Glutamatergic neuron (in vitro differentiated cells): ENCODE measurements around the gene MAP3K21. TPM values are rescaled to one million over a fixed set of nuclear protein-coding genes. Genes with fewer than 3 reads are reported as not detected.

Experiments
- DNase-seq: peaks from one replicate; pipeline ENCODE4 v3.0.0; 2022
- H3K27ac Mint-ChIP-seq: one replicate; pipeline ENCODE4 v1.8.0; 2020; ENCODE audit warnings: mild to moderate bottlenecking, mixed read lengths, inconsistent platforms; ENCODE audit not compliant: unreplicated experiment
- H3K27me3 Mint-ChIP-seq: one replicate; pipeline ENCODE4 v1.8.0; 2020; ENCODE audit warnings: mild to moderate bottlenecking, moderate library complexity, mixed read lengths, inconsistent platforms; ENCODE audit not compliant: unreplicated experiment
- H3K36me3 Mint-ChIP-seq: one replicate; pipeline ENCODE4 v1.8.0; 2020; ENCODE audit warnings: mild to moderate bottlenecking, mixed read lengths, inconsistent platforms; ENCODE audit not compliant: unreplicated experiment
- H3K4me1 Mint-ChIP-seq: one replicate; pipeline ENCODE4 v1.8.0; 2020; ENCODE audit warnings: mild to moderate bottlenecking, low read depth, mixed read lengths, inconsistent platforms; ENCODE audit not compliant: unreplicated experiment
- H3K4me3 Mint-ChIP-seq: one replicate; pipeline ENCODE4 v1.8.0; 2020; ENCODE audit warnings: mild to moderate bottlenecking, mixed read lengths, inconsistent platforms; ENCODE audit not compliant: unreplicated experiment
- H3K9me3 Mint-ChIP-seq: one replicate; pipeline ENCODE4 v1.8.0; 2020; ENCODE audit warnings: mild to moderate bottlenecking, moderate library complexity, mixed read lengths, inconsistent platforms; ENCODE audit not compliant: unreplicated experiment
- total RNA-seq: library from RNA; stranded (reverse); fragmentation: NEBNext Ultra II Directional; extraction: Animal tissue kit (Norgen Biotek cat#: 25700); gene quantifications from one replicate; pipeline ENCODE4 v1.2.1, GENCODE V29; 2021; ENCODE audit not compliant: unreplicated experiment
- TF ChIP-seq, protein P1 (sequence below): fragments of 200-600 bp; sonication (generic); IDR thresholded peaks from one replicate; pipeline ENCODE4 v1.5.0; 2021; ENCODE audit not compliant: partially characterized antibody, unreplicated experiment

The MAP3K21 gene
- total RNA-seq, 1 donor from 2014 or later, result 0.25 TPM

GRCh38 chr1:233361876-233362275, 34.4 kb downstream of the MAP3K21 start:
- Mint-ChIP-seq H3K4me3 (no peak overlapping the region), H3K4me1 (peaks cover 5% of the 10 kb centered on the region), H3K27me3 (no peaks in the 10 kb centered on the region), H3K27ac (no peak overlapping the region), H3K9me3 (no peaks in the 10 kb centered on the region), H3K36me3 (no peaks in the 10 kb centered on the region)
- TF ChIP-seq, protein P1, sequence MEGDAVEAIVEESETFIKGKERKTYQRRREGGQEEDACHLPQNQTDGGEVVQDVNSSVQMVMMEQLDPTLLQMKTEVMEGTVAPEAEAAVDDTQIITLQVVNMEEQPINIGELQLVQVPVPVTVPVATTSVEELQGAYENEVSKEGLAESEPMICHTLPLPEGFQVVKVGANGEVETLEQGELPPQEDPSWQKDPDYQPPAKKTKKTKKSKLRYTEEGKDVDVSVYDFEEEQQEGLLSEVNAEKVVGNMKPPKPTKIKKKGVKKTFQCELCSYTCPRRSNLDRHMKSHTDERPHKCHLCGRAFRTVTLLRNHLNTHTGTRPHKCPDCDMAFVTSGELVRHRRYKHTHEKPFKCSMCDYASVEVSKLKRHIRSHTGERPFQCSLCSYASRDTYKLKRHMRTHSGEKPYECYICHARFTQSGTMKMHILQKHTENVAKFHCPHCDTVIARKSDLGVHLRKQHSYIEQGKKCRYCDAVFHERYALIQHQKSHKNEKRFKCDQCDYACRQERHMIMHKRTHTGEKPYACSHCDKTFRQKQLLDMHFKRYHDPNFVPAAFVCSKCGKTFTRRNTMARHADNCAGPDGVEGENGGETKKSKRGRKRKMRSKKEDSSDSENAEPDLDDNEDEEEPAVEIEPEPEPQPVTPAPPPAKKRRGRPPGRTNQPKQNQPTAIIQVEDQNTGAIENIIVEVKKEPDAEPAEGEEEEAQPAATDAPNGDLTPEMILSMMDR, result no peak
- DNase-seq, result no peak

GRCh38 chr1:233362743-233363142, 35.2 kb downstream of the MAP3K21 start:
- DNase-seq, result no peak
- Mint-ChIP-seq H3K9me3 (no peaks in the 10 kb centered on the region), H3K4me3 (no peak overlapping the region), H3K27me3 (no peaks in the 10 kb centered on the region), H3K27ac (no peak overlapping the region), H3K4me1 (peaks cover 5% of the 10 kb centered on the region), H3K36me3 (no peaks in the 10 kb centered on the region)
- TF ChIP-seq, protein P1, result no peak

DNA sequence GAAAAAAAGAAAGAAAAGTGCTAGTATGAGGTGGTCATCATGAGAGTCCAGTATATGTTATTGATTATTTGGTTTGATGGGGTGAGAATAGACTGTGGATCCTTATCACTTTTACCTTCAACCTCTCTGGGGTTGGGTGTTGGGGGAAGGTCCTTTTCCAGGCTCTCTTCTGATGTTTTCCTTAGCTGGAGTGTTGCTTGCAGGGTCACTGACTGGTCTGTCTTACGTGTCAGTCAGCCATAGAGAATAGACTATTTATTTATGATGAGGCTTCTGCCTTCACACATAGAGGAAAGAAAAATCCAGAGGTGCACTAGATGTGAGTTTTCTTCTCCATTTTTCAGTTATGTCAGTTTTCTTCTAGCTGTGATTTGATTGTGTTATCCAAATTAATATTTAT, 36.5 kb downstream of the MAP3K21 start:
- TF ChIP-seq, protein P1, result no peak
- H3K36me3 Mint-ChIP-seq, result no peaks in the 10 kb centered on the region
- H3K9me3 Mint-ChIP-seq, result no peaks in the 10 kb centered on the region
- no peak for DNase-seq
- H3K27me3 Mint-ChIP-seq, result no peaks in the 10 kb centered on the region
- no peak overlapping the region for H3K27ac Mint-ChIP-seq
- peaks cover 5% of the 10 kb centered on the region for H3K4me1 Mint-ChIP-seq
- H3K4me3 Mint-ChIP-seq, result no peak overlapping the region

- Mint-ChIP-seq H3K4me3 (no peak overlapping the region), H3K9me3 (no peaks in the 10 kb centered on the region), H3K27me3 (no peaks in the 10 kb centered on the region), H3K4me1 (peaks cover 5% of the 10 kb centered on the region), H3K36me3 (no peaks in the 10 kb centered on the region), H3K27ac (no peak overlapping the region)
- DNase-seq, result no peak
- TF ChIP-seq, protein P1, result peak; percentile 83
Observed at GRCh38 chr1:233364695-233365539, 37.4 kb downstream of the MAP3K21 start.

- no peaks in the 10 kb centered on the region for H3K27me3 Mint-ChIP-seq
- H3K36me3 Mint-ChIP-seq, result no peaks in the 10 kb centered on the region
- TF ChIP-seq, protein P1, result no peak
- no peak overlapping the region for H3K27ac Mint-ChIP-seq
- peaks cover 5% of the 10 kb centered on the region for H3K4me1 Mint-ChIP-seq
- no peak for DNase-seq
- H3K4me3 Mint-ChIP-seq, result no peak overlapping the region
- H3K9me3 Mint-ChIP-seq, result no peaks in the 10 kb centered on the region
Observed at GRCh38 chr1:233366575-233366974, 39.1 kb downstream of the MAP3K21 start.
